C1 segment of cervical spinal cord (tissue), 14 donors: ENCODE data around the gene ANXA3.
"Not testable (repeated sequence)": the region's sequence is repeated elsewhere in the genome, so short reads cannot be mapped to it uniquely, and the experiment has no call there.

Experiments
- DNase-seq, 14 donors: peaks; one replicate each; lab custom pipeline; 2025; lab: John Stamatoyannopoulos, UW

Gene ANXA3

DNA sequence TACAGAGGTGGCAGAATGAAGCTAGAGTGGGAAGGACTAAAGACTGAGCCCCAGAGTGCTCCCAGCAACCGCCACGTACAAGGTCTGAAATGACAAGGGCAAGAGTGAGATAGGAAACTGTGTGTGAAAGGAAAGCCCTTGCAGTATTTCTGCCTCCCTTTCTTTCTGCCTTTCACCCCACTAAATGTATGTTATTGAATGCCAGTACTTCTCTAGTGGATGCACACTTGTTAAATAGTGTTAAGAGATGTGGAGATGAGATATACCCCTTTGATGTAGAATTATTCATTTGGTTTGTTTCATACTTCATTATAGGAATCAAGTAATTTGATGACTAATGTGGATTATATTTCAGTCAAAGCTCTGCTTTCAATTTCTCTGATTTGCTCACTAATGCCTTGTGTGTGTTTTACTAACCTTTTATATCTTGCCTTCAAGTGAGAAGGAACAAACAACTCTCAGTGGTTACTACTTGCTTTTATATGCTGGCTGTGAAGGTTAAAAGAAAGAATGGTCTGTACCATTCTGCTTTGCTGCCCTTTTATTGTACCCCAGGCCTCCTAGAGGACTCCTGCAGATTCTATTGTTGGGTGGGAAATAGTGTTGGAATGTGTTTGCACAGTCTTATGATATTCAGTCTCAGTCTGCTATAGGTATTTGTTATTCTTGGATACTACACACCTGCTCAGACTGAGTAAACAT lies 8.0 kb upstream of the ANXA3 start:
- DNase-seq = no peak

DNA sequence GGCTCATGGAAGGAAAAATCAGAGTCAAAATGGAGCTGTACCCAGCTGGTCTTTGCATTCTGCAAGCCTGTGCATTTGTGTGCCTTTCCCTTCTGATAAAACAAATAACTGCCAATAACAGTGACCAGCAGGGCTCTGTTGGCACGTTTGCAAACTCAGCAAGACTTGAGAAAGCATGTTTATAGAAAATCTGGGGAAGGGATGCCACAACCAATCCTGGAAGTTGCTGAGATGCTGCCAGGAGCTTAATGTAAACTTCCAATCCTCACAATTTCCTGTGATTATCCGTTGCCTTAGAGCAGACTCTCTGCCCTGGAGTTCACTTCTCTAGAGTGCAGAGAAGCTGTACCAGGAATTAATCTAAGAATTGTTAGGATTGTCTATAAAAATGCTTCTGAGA lies 6.9 kb upstream of the ANXA3 start:
- DNase-seq = no peak

DNA sequence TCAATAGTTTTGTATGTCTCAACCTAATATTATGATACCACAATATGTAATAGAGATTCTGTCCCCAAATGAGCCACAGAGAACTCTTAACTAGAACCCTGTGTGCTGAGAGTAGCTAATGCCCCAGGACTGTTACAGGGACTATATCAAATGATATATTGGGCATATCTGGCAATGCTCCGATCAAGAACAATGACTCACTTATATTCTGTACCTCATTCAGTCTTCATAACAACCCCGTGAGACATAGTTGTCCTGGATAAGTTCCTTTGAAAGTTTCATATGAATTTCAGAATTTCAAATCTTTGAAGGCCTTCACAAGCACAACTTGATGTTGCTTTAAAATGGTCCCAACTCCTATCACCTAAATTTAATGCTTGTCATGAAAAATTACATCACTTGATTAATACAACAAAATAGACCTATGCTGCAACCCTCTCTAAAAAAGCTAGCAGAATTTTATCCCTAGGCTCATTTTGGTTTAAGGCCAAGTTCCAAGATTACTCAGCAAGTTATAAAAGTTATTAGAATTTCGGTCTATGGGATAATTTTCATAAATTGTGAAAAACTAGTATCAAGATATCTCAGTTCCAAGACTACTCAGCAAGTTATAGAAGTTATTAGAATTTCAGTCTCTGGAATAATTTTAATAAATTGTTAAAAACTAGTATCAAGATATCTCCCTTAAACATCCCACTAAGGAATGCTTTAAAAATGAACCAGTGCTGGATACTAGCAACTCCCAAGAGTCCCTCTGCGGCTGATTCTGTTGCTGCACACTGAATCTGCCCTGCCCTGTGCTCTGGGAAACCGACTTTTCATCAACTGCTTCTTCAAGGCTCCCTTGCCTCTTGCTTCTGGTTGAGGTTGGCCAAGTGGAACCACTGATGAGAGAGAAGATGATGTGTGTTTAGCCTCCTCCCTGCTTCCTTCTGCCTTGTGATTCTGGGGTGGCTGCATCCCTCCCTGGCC lies 6.0 kb upstream of the ANXA3 start:
- DNase-seq = no peak

DNA sequence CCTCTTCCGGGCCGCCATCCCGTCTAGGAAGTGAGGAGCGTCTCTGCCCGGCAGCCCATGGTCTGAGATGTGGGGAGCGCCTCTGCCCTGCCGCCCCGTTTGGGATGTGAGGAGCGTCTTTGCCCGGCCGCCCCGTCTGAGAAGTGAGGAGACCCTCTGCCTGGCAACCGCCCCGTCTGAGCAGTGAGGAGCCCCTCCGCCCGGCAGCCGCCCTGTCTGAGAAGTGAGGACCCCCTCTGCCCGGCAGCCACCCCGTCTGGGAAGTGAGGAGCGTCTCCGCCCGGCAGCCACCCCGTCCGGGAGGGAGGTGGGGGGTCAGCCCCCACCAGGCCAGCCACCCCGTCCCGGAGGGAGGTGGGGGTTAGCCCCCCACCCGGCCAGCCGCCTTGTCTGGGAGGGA lies 3.7 kb upstream of the ANXA3 start:
- DNase-seq = not testable (repeated sequence)

DNA sequence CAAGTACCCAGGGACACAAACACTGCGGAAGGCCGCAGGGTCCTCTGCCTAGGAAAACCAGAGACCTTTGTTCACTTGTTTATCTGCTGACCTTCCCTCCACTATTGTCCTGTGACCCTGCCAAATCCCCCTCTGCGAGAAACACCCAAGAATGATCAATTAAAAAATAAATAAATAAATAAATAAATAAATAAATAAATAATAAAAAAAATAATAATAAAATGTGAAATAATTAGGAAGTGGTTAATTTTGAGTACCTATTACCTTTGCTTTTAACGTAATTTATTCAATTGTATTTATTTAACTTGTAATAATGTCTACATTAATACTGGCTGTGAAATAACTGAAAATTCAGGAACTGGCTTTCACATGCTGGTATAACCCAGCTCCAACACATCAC lies 2.7 kb upstream of the ANXA3 start:
- not testable (repeated sequence) for DNase-seq

DNA sequence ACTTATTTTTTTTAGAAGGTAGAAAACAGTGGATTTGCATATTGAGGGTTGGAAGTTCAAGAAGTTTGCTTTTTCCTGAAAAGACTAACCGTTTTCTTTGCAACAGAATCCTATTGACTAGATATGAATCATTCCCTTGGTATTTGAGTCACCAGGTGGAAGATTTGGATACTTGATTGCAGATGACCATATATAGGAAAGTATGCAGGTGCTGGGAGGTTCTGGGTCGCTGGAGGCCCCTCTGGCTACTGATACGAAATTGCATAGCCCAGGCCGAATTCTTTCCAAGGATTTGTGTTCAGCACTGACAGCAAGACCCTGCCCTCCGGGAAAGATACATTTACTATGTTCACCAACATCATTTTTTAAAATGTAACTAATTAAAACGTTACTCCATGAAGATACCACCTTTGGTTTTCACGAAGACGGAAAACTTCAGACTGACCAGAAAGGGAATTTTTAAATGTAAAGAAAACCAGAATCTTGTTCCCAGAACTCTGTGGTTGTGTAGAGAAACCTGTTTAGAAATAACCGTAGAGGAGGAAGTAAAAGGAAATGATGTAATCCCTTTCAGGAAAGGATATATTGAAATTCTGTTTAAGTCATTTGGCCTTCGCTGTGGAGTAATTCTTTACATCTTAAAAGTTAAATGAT lies 946 bp downstream of the ANXA3 start:
- DNase-seq = no peak

DNA sequence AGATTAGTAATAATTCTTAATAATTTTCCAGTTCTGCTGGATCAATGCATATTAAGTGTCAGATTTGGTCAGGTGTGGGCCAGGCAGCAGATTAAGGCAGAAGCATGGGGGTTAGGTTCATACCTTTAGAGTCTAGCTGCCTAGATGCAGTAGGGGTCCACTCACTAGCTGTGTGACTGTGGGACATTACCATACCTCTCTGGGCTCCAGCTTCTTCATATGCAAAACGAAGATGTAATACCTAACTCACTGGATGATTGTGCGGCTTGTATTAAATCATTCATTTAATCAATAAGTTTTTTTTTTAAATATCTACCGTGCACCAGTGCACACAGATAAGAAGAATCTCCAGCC lies 1.4 kb downstream of the ANXA3 start:
- DNase-seq = no peak

DNA sequence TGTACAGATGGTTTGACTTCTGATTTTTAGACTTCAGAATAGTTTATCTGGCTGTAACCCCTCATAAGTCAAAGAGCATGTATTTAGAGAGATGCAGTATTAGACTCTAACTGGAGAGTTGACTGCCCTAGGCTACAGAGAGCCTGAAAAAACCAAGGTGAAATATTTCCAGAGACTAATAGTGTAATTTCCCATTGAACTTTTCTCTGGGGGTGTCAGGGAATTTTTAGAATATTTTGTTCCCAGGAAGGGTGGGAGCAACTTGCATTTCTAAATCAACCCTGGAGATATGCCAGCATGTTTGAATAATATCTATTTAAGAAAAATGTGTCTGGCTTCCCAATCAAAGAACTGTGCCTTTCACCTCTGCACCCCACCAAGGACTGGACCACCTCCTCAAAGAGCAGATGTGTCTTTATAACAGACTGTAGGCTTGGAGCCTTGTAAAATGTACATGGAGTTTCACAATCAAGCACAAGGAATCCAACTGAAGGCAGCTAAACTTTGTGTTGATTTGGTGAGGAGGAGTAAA lies 2.0 kb downstream of the ANXA3 start:
- no peak for DNase-seq

DNA sequence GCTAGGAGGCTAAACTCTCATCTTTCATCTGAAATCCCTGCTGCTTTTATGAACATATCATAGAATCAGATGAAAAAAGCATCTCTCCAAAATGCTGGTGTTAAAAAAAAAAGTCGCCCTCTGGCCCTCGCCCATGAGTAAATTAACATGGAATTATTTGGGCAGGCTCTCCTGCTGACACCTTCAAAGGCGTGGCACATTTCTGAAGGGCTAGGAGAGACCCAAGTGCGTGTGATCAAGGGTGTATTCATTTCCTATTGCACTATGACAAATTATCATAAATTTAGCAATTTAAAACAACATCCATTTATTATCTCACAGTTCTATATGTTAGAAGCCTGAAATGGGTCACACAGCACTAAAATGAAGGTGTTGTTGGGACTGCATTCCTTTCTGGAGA lies 5.1 kb downstream of the ANXA3 start:
- no peak for DNase-seq

DNA sequence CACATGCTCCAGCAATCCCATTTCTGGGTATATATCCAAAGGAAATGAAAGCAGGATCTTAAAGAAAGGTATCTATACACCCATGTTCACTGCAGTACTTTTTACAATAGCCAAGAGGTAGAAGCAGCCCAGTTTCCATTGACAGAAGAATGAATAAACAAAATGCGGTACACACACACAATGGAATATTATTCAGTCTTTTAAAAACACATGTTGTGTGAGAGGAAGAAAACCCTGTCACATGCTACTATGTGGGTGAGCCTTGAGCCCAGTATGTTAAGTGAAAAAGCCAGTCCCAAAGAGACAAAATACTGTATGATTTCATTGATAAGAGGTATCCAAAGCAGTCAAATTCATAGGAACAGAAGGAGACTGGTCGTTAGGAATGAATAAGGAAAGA lies 6.3 kb downstream of the ANXA3 start:
- no peak for DNase-seq

DNA sequence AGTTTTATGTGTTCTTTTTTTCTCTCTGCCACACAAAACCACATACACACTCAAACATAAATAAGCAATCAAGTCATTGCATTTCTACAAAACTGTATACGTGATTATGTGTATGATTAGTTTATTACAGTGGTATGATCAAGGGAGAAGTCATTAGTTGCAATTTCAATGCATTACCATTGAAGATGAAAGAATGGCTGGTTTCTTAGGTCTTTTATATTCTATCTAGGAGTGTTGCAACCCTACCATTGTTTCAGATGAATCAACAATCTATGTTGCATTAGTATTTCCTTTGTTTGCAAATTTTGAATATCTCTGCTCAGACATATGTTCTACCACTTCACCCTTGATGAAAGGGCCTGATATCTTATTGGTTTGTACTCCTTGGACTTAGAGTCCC lies 6.8 kb downstream of the ANXA3 start:
- DNase-seq = no peak

DNA sequence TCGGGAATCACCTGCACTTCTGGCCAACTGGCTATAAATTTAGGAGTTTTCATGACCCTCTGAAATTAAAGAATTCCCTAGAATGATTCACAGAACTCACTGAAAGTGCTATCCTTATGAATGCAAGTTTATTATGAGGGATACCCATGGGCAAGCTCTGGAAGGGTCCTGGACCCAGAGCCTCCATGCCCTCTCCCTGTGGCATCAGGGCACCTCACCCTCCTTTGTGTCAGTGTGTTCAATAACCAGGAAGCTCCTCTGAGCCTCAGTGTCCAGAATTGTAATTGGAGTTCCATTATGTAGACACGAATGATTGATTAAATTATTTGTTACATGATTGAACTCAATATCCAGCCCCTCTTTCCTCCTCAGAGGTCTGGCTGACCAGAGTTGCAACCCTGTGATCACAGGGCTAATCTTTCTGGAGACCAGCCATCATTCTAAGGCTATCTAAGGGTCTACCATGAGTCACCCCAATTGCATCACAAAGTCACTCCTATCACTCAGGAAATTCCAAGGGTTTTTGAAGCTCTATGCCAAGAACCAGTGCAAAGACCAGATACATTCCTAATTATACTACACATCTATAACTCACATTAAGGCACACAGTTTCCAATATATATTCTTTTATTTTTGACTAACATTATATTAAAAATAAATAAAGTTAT lies 8.9 kb downstream of the ANXA3 start:
- DNase-seq = no peak

DNA sequence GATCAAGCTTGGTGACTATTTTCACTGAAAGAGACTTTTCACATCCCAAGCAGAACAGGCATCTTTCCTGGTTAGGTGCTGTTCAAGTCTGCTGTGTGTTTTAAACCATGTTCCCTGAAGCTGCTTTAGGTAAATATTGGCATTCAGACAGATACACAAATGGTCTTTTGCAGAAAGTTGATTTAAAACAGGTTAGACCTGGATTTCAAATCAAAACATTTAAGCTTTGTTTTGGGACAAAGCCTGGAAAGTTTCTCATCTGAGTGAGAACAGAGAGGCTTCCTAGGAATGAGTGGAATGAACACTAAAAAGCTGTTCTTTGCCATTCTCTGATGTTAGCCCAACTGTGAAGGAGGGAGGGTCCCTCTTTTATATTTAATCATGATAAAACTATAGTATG lies 10.1 kb downstream of the ANXA3 start:
- no peak for DNase-seq

DNA sequence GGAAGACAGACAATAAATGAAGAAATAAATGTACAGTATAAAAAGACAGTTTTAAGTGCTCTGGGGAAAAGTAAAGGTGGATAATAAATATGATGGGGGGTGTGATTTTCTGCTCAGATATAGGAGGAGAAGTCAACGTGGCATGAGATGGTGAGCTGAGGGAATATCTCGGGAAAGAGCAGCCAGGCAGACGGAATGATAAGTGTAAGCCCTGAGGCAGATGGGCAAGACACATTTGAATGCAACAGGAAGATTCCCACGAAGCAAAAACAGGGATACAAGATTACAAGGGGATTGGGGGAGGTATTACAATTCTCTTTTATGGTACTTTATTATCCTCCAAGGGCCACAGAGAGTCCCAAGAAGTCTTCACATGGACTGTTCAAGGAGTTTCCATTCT lies 11.1 kb downstream of the ANXA3 start:
- DNase-seq = no peak

DNA sequence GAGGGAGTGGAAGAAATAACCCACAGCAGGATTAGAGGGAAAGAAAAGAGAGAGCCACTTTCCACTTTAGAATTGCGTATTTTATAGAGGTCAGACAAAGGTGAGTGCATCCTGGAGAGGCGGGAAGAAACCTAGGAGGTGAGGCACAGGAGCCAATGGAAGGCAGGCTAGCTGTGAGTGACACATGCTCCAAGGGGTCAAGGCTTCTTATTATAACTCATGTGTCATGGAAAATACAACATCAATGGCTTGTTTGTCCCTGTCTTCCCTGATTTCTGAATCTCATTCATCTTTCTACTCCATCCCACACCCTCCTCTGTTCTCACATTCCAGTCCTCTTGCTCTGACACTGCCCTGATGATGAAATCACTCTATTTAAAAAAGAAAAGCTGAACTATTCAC lies 14.4 kb downstream of the ANXA3 start:
- no peak for DNase-seq

DNA sequence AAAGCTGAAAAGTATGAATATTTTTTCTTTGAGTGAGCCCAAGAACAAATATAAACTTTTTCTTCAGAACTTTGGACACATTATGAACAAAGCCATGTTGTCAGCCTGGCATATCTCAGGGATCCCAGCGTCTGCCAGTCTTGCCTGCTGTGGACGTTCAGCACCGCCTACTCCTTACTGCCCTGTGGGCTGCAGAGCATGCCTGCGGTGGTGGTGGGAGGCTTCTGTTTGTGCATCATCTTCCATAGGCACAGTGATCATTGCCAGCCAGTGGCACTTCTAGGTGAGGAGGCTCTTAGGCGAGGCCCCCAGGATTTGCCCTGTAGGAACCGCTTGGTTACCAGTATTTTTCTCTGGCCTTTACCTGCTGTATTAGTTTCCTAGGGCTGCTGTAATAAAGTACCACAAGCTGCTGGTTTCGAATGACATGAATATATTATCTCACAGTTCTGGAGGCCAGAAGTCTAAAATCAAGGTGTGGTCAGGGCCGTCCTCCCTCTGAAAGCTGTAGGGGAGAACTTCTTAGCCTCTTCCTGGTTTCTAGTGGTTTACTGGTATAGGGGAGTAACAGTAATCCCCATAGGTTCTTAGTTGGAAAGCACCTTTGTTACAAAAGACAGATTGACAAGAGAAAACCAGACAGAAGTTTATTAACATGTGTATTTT lies 15.4 kb downstream of the ANXA3 start:
- no peak for DNase-seq

DNA sequence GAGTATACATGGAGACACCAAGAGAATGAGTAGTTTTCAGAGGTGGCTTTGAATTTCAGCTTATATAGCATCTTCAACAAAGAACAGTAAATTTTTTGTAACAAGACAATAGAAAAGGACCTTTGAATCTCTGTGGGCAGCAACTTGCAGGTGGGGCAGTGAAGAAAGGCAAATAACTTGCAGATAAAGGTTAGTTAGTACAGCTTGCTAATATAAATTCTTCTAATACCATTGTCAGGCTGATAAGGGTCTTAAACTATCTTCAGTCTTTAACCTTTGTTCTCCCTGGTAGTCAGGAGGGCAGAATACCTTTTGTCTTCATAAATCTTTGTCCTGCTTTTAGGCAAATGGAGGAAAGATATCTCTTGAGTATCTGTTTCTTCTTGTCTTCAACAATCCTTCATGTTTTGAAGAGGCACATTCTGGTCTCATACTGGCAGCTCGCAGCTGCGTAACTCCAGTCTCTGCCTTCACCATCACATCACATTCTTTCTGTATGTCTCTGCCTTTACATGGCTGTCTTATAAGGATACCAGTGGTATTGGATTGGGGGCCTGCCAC lies 16.0 kb downstream of the ANXA3 start:
- DNase-seq = no peak

DNA sequence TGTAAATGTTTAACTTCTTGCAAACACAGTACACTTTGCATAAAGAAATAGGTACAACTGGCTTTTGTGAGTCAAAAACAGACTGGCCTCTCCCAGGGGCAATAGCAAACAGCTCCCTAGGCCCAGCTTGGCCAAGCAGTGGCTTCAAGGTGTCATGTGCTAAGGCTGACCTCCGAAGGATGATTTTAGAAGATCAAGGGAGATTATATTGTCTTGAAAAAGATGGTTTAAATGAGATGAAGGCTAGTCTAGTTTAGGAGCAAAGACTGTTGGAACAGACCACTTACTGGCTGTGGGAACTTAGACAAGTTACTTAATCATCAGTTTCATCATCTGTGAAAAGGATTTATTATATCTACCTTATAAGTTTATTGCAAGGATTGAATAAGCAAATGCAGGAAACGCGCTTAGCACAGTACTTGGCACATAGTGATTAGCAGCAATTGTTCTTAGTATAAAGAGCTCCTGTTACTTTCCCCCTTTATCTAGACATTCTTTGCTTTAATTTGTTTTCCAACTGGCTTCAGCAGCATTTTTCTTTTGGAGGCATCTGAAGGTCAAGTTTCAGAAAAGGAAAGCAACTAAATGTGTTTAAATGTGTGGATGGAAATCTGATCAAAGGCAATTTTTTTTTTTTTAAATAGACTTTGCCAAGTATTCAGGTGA lies 17.2 kb downstream of the ANXA3 start:
- DNase-seq = no peak

DNA sequence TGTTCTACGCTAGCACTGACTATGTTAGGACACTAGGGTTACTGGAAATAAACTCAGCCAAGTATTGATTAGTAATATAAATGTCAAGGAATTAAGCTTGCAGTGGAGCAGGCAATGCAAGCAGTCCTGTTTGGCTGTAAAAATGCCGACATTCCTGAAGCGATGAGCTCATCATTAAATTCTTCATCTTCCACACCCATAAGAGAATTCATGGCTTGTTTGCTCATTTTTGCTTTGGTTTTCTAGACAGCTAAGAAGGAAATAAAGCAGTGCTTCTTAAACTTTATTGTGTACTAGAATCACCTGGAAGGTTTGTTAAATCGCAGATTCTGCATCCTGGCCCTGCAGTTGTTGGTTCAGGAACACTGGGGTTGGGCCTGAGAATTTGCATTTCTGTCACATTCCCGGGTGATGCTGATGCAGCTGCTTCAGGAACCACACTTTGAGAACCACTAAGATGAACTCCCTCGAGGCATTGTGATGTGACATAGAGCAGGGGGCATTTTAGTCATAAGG lies 17.8 kb downstream of the ANXA3 start:
- no peak for DNase-seq

DNA sequence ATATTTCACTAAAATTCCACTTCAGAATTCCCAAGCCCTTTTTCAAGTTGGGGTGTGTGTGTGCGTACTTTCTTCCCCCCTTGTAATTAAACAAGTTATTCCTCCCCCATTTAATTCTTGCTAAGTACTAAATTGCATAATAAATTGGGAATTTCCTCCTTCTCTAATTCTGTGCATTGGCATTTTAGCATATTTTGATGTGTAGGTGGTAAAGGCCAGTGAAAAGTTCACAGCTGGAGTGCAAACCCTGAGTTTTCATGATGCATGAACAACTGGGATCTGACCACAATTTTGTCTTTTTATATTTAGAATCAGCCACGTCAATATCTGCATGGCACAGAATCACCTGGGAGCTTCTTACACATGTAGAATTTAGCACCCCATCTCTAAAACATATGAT lies 18.5 kb downstream of the ANXA3 start:
- no peak for DNase-seq
